Measurements from ENCODE around the gene C11orf52. TPM values are rescaled to one million over a fixed set of nuclear protein-coding genes. Genes with fewer than 3 reads are reported as not detected.

The C11orf52 gene
- total RNA-seq, 2 donors from 2014 or later: not detected

GRCh38 chr11:111905411-111905810 is 13.3 kb upstream of the C11orf52 start:
- Mint-ChIP-seq H3K27me3 (peaks cover 23% of the 10 kb centered on the region), H3K36me3 (ENCODE audit: low read depth) (peaks cover 12% of the 10 kb centered on the region), H3K4me1 (no peaks in the 10 kb centered on the region), H3K27ac (no peak overlapping the region), H3K4me3 (no peak overlapping the region)
- H3K9me3 ChIP-seq (ENCODE audit: control insufficient read depth, low read length, poor library complexity, severe bottlenecking): no peaks in the 10 kb centered on the region
- DNase-seq: no peak
- no peak for ATAC-seq

GRCh38 chr11:111906680-111907079 is 12.0 kb upstream of the C11orf52 start:
- H3K4me1 Mint-ChIP-seq: peaks cover 3% of the 10 kb centered on the region
- ATAC-seq: no peak
- H3K36me3 Mint-ChIP-seq (ENCODE audit: low read depth): peaks cover 12% of the 10 kb centered on the region
- DNase-seq: no peak
- H3K9me3 ChIP-seq (ENCODE audit: control insufficient read depth, low read length, poor library complexity, severe bottlenecking): no peaks in the 10 kb centered on the region
- H3K27me3 Mint-ChIP-seq: peaks cover 36% of the 10 kb centered on the region
- no peak overlapping the region for H3K27ac Mint-ChIP-seq
- H3K4me3 Mint-ChIP-seq: no peak overlapping the region

DNA sequence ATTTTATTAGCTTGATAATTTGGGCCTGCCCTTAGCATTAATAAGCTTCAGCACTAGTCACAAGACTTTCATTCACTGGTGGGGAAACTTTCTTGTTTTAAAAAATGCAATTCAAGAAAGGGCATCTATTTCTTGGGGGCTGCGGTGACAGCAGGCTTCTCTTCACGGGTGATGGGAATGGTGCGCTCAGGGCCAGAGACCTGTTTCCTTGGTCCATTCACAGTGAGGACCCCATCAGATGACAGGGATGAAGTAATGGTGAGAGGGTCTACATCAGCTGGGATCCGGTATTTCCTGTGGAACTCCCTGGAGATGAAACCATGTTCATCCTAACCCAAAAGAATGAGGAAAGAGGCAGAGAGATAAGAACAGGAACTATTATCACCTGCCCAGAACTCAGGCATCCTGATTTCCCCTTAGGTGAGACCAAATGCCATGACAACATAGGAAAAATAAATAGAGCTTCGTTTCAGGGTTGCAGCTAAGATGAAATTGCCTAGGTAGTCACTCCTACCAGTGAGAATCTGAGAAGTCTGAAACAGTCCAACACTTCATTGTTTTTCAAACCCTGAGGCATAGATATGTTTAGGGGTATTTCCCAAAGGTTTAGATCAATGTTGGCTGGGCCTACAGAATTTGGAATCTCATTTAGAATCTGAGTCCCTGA is 9.9 kb upstream of the C11orf52 start:
- no peak overlapping the region for H3K4me3 Mint-ChIP-seq
- no peak for ATAC-seq
- peaks cover 38% of the 10 kb centered on the region for H3K27me3 Mint-ChIP-seq

GRCh38 chr11:111909378-111909777 is 9.3 kb upstream of the C11orf52 start:
- H3K9me3 ChIP-seq (ENCODE audit: control insufficient read depth, low read length, poor library complexity, severe bottlenecking): no peaks in the 10 kb centered on the region
- DNase-seq (no peak), ATAC-seq (no peak)
- H3K36me3 Mint-ChIP-seq (ENCODE audit: low read depth): no peaks in the 10 kb centered on the region
- H3K27ac Mint-ChIP-seq: no peak overlapping the region
- H3K27me3 Mint-ChIP-seq: peaks cover 44% of the 10 kb centered on the region
- H3K4me1 Mint-ChIP-seq: peaks cover 3% of the 10 kb centered on the region
- no peak overlapping the region for H3K4me3 Mint-ChIP-seq

More for the DNA sequence above, 9.9 kb upstream of the C11orf52 start:
- Mint-ChIP-seq H3K36me3 (ENCODE audit: low read depth) (no peaks in the 10 kb centered on the region), H3K27ac (peak overlapping the region; percentile 34), H3K4me1 (peaks cover 3% of the 10 kb centered on the region)
- no peak for DNase-seq
- no peaks in the 10 kb centered on the region for H3K9me3 ChIP-seq (ENCODE audit: control insufficient read depth, low read length, poor library complexity, severe bottlenecking)

DNA sequence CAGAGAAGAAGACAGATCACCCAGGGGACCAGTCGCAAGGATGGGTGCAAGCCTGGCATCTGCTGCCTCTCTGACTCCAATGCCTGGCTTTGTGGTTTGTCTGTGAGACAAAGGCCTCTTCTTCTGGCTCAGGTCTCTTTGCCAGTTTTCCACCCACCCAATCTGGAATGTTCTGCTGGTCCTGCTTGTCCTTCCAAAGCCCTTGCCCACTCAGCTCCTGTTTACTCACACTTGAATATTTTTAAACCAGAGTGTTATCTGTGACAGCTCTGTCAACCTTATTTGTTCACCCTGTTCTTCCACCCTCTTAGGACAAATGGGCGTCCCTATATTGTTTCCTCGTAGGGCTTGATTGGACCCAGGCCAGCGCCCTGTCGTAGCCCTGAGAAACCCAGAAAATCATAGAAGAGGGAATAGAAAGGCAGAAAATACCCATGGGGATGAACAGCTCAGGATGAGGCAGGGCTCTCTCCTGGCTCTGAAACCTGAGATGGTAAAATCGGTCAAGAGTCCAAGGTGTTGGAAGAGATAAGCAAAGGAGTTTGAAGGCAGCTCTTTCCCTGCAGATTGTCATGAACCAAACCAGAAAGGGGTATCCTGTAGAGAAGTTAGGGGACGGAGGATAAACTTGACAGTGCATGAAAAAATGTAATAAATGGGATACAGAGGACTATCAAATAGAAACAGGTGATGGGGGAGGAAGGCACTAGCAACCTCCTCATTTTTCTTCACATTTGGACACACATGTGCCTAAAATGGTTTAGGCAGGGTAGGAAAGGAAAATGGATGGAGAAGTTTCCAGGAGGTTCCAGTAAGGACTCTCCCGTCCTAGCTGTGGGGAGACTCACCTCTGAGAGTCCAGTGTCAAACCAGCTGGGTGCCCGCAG is 7.8 kb upstream of the C11orf52 start:
- no peak for ATAC-seq
- no peak overlapping the region for H3K27ac Mint-ChIP-seq
- H3K36me3 Mint-ChIP-seq (ENCODE audit: low read depth): peaks cover under 1% of the 10 kb centered on the region
- no peak overlapping the region for H3K4me3 Mint-ChIP-seq
- DNase-seq: no peak
- peaks cover 54% of the 10 kb centered on the region for H3K27me3 Mint-ChIP-seq
- H3K4me1 Mint-ChIP-seq: peaks cover 3% of the 10 kb centered on the region
- no peaks in the 10 kb centered on the region for H3K9me3 ChIP-seq (ENCODE audit: control insufficient read depth, low read length, poor library complexity, severe bottlenecking)

DNA sequence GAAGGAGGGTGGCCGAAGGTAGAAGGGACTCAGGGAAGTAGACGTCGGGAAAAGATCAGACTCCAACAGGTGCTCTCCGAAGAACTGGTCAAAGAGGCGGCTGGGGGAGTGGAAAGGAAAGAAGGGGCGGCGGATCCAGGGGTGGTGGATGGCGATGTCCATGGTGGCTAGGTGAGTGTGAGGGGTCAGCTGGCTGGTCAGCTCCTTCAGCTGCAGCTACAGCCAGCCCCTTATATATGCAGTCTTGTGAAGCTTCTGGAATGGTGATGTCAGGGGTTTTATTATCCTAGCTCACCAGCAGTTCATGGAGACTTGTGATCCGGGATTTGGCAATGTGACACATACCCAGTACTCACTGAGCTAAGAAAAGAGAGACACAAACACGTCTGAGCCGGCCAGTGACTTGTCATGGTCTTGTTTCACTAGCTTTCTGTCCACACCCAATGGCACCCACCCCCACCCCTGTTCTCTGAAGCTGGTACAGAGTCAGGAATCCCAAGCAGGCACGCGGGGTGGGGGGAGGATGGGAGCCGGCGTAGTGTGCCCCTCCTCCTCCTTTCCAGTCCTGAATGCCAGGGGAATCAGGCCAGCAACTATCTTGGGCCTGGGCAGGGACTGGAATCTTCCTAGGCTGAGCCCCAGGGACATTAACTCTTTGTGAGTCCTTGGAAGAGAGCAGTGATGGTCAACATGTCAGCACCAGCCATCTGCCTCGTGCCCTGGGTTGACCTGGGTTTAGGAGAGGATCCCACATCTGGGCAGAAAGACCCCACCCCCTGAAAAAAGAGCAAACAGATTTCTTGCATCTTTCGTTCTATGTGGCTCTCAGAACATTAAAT is 6.9 kb upstream of the C11orf52 start, which contains the start of gene CRYAB:
Gene CRYAB (minus strand): TSS at position 208 of the 839 bp plus-strand sequence. CDS start 46 bp downstream, at position 162.
- Mint-ChIP-seq H3K4me1 (peaks cover 3% of the 10 kb centered on the region), H3K36me3 (ENCODE audit: low read depth) (peaks cover 3% of the 10 kb centered on the region), H3K27me3 (peaks cover 63% of the 10 kb centered on the region), H3K27ac (no peak within 1 kb of the TSS), H3K4me3 (no peak within 1 kb of the TSS)
- H3K9me3 ChIP-seq (ENCODE audit: control insufficient read depth, low read length, poor library complexity, severe bottlenecking): no peaks in the 10 kb centered on the region
- no peak for DNase-seq
- no peak for ATAC-seq

GRCh38 chr11:111912535-111912934 is 6.2 kb upstream of the C11orf52 start, which contains the start of gene HSPB2:
Gene HSPB2, plus strand, starts transcription at chr11:111912734. Its CDS starts 96 bp downstream, at chr11:111912830.
- Mint-ChIP-seq H3K27me3 (peaks cover 65% of the 10 kb centered on the region), H3K36me3 (ENCODE audit: low read depth) (peaks cover 6% of the 10 kb centered on the region), H3K4me1 (peaks cover 3% of the 10 kb centered on the region), H3K27ac (no peak within 1 kb of the TSS), H3K4me3 (no peak within 1 kb of the TSS)
- no peaks in the 10 kb centered on the region for H3K9me3 ChIP-seq (ENCODE audit: control insufficient read depth, low read length, poor library complexity, severe bottlenecking)
- ATAC-seq: no peak
- DNase-seq: no peak

DNA sequence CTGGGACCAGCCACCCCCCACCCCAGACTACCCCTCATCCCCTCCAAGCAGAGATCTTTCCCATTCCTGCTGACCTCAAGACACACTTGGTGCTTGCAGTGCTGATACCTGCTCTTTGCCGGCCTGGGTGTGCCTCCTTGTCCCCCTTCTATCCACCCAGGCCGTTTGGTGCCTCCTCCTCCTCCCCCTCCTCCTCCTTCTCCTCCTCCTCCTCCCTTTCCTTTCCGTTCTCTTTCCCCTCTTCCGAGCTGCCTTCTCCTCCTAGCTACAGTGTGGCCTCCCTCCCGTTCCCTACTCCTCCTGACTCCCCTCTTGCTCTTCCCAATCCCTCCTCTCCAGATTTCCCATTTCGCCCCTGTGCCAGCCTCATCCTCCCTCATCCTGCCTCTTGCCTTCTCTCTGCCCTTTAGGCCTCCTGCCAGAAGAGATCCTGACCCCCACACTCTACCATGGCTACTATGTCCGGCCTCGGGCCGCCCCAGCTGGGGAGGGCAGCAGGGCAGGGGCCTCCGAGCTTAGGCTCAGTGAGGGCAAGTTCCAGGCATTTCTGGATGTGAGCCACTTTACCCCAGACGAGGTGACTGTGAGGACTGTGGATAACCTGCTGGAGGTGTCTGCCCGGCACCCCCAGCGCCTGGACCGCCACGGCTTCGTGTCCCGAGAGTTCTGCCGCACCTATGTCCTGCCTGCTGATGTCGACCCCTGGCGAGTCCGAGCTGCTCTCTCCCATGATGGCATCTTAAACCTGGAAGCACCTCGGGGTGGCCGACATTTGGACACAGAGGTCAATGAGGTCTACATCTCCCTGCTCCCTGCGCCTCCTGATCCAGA is 5.5 kb upstream of the C11orf52 start:
- Mint-ChIP-seq H3K27ac (no peak overlapping the region), H3K4me1 (peaks cover 3% of the 10 kb centered on the region), H3K27me3 (peaks cover 65% of the 10 kb centered on the region), H3K4me3 (no peak overlapping the region), H3K36me3 (ENCODE audit: low read depth) (peaks cover 6% of the 10 kb centered on the region)
- H3K9me3 ChIP-seq (ENCODE audit: control insufficient read depth, low read length, poor library complexity, severe bottlenecking): no peaks in the 10 kb centered on the region
- no peak for ATAC-seq
- DNase-seq: no peak

DNA sequence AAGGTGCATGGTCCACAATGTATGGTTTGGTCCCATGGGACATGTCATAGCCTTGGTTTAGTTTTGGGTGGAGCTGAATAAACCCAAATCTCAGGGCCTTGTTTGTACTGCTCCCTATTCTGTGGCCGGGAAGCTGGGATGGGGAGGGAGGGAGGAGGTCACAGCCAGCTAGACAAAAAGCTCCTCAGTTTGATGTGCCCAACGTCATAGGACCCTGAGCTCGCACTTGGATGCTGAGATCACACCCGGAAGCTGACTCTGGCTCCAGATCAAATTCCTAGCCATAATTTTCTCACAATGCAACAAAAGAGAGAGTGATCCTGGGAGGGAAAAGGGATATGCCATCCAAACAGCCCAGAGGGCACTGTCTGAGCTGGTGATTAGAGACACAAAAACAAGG is 4.7 kb upstream of the C11orf52 start:
- no peaks in the 10 kb centered on the region for H3K9me3 ChIP-seq (ENCODE audit: control insufficient read depth, low read length, poor library complexity, severe bottlenecking)
- ATAC-seq (no peak), DNase-seq (no peak)
- H3K27me3 Mint-ChIP-seq: peaks cover 70% of the 10 kb centered on the region
- H3K4me3 Mint-ChIP-seq: no peak overlapping the region
- H3K36me3 Mint-ChIP-seq (ENCODE audit: low read depth): peaks cover 6% of the 10 kb centered on the region
- H3K4me1 Mint-ChIP-seq: peaks cover 3% of the 10 kb centered on the region
- H3K27ac Mint-ChIP-seq: no peak overlapping the region

GRCh38 chr11:111916768-111917167 is 1.9 kb upstream of the C11orf52 start:
- ATAC-seq (no peak), DNase-seq (no peak)
- Mint-ChIP-seq H3K27me3 (peaks cover 63% of the 10 kb centered on the region), H3K4me3 (no peak overlapping the region), H3K36me3 (ENCODE audit: low read depth) (peaks cover 6% of the 10 kb centered on the region), H3K27ac (no peak overlapping the region), H3K4me1 (no peaks in the 10 kb centered on the region)
- H3K9me3 ChIP-seq (ENCODE audit: control insufficient read depth, low read length, poor library complexity, severe bottlenecking): no peaks in the 10 kb centered on the region

GRCh38 chr11:111917312-111917711 is 1.4 kb upstream of the C11orf52 start:
- H3K9me3 ChIP-seq (ENCODE audit: control insufficient read depth, low read length, poor library complexity, severe bottlenecking): no peaks in the 10 kb centered on the region
- Mint-ChIP-seq H3K27me3 (peaks cover 57% of the 10 kb centered on the region), H3K4me3 (no peak overlapping the region), H3K4me1 (no peaks in the 10 kb centered on the region), H3K36me3 (ENCODE audit: low read depth) (peaks cover 6% of the 10 kb centered on the region), H3K27ac (no peak overlapping the region)
- DNase-seq: no peak
- ATAC-seq: no peak

- Mint-ChIP-seq H3K4me3 (no peak overlapping the region), H3K36me3 (ENCODE audit: low read depth) (peaks cover 6% of the 10 kb centered on the region), H3K4me1 (no peaks in the 10 kb centered on the region), H3K27ac (no peak overlapping the region), H3K27me3 (peaks cover 57% of the 10 kb centered on the region)
- ATAC-seq (no peak), DNase-seq (no peak)
- no peaks in the 10 kb centered on the region for H3K9me3 ChIP-seq (ENCODE audit: control insufficient read depth, low read length, poor library complexity, severe bottlenecking)
Observed at GRCh38 chr11:111917788-111918187, 925 bp upstream of the C11orf52 start.
